Caco-2 (cell line): ENCODE measurements around the gene PPFIBP1. TPM values are rescaled to one million over a fixed set of nuclear protein-coding genes. Genes with fewer than 3 reads are reported as not detected.

Experiments
- BruUV-seq: library from RNA; stranded (reverse); fragments of 400-500 nt; replicated peaks from 2 replicates; lab custom pipeline; 2021; lab: Mats Ljungman, UMichigan
- CTCF ChIA-PET: fragments of 300-600 bp; sonication (Branson Sonifier 250); formaldehyde crosslinking; loops from one replicate; lab custom pipeline; 2022; ENCODE audit warnings: antibody characterized with exemption; lab: Charles Lee
- POLR2A ChIA-PET: fragments of 300-600 bp; sonication (Branson Sonifier 250); formaldehyde crosslinking; loops from one replicate; lab custom pipeline; 2022; ENCODE audit warnings: antibody characterized with exemption; lab: Charles Lee
- DNase-seq, 2 experiments: peaks; one replicate each; pipeline versions ENCODE4 v3.0.0 to v3.0.0-alpha.2; 2020 to 2022
- H3K27me3 ChIP-seq: replicated peaks from 2 replicates; pipeline ENCODE4 v1.6.0; 2011; ENCODE audit warnings: low read length; ENCODE audit not compliant: control insufficient read depth, insufficient read depth
- H3K36me3 ChIP-seq: 2 replicates; pipeline ENCODE4 v1.5.1; 2011; ENCODE audit warnings: low read length; ENCODE audit not compliant: control insufficient read depth, insufficient read depth
- H3K4me1 ChIP-seq: fragments of 250-450 bp; sonication (Bioruptor Pico); 2 replicates; pipeline ENCODE4 v1.5.1; 2020; ENCODE audit warnings: mild to moderate bottlenecking
- H3K4me3 ChIP-seq: 2 replicates; pipeline ENCODE4 v1.5.1; 2011; ENCODE audit warnings: low read depth, mild to moderate bottlenecking, control low read depth, low read length
- H3K9me3 ChIP-seq: fragments of 250-450 bp; sonication (Bioruptor Pico); 2 replicates; pipeline ENCODE4 v1.5.1; 2020; ENCODE audit warnings: mild to moderate bottlenecking, moderate library complexity
- H3K27ac Mint-ChIP-seq: one replicate; pipeline ENCODE4 v1.8.0; 2022; ENCODE audit warnings: mixed read lengths; ENCODE audit not compliant: unreplicated experiment
- H3K27me3 Mint-ChIP-seq: one replicate; pipeline ENCODE4 v1.8.0; 2022; ENCODE audit warnings: mixed read lengths; ENCODE audit not compliant: insufficient read depth, unreplicated experiment
- H3K36me3 Mint-ChIP-seq: one replicate; pipeline ENCODE4 v1.8.0; 2022; ENCODE audit warnings: mild to moderate bottlenecking, mixed read lengths; ENCODE audit not compliant: insufficient read depth, unreplicated experiment
- H3K4me1 Mint-ChIP-seq: one replicate; pipeline ENCODE4 v1.8.0; 2022; ENCODE audit warnings: low read depth, mixed read lengths; ENCODE audit not compliant: unreplicated experiment
- H3K4me3 Mint-ChIP-seq: one replicate; pipeline ENCODE4 v1.8.0; 2022; ENCODE audit warnings: mild to moderate bottlenecking, moderate library complexity, mixed read lengths; ENCODE audit not compliant: unreplicated experiment
- H3K9me3 Mint-ChIP-seq: one replicate; pipeline ENCODE4 v1.8.0; 2022; ENCODE audit warnings: mixed read lengths; ENCODE audit not compliant: unreplicated experiment
- intact Hi-C: fragments of 100-400 bp; cut with micrococcal nuclease; formaldehyde crosslinking; loops from one replicate; pipeline ENCODE4 v1.10.0; 2022; ENCODE audit not compliant: unreplicated experiment
- total RNA-seq: library from RNA; stranded (reverse); gene quantifications from 2 replicates; pipeline ENCODE4 v1.2.3, GENCODE V29; 2022
- TF ChIP-seq, protein P1 (sequence below), 2 experiments: fragments of 200-600 bp in 1 of 2; IDR thresholded peaks; 1 replicate in 1 of 2; 2 replicates in 1 of 2; pipeline versions ENCODE4 v1.5.1 to v1.8.0; 2011 to 2022; ENCODE audit warnings: antibody characterized with exemption in 1 of 2, control low read depth in 1 of 2, inconsistent platforms in 1 of 2, low read depth in 1 of 2, low read length in 1 of 2, mild to moderate bottlenecking in 1 of 2, moderate library complexity in 1 of 2; ENCODE audit not compliant: insufficient read depth in 1 of 2, severe bottlenecking in 1 of 2, unreplicated experiment in 1 of 2

Gene PPFIBP1
- total RNA-seq, 1 experiment from 2014 or later, result 109 TPM

DNA sequence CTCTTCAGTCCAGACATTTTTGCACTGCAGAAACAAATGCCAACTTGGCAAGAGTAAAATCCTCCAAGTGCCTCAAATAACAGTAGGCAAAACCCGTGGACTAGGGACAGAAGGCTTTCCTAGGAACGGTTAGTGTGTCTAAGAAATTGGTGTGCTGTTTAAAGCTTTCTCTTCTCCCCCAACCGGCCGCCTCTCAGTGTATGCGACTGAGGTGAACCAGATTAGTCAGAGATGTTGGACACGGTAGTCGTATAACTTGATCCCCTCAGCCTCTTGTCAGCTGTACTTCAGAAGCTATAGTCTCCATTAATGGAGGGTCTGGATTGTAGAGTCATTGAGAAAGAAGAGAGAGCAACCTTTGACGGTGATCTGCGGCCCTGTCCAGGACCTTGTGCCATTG lies 21.7 kb downstream of the PPFIBP1 start:
- no TSS peak for BruUV-seq
- H3K36me3 Mint-ChIP-seq, result peaks cover 19% of the 10 kb centered on the region

GRCh38 chr12:27547592-27547991 lies 23.6 kb downstream of the PPFIBP1 start:
- Histone ChIP-seq H3K27me3 (no peaks in the 10 kb centered on the region), H3K4me1 (peaks cover 32% of the 10 kb centered on the region), H3K4me3 (no peak overlapping the region), H3K36me3 (no peaks in the 10 kb centered on the region), H3K9me3 (no peaks in the 10 kb centered on the region)
- Mint-ChIP-seq H3K9me3 (peaks cover 7% of the 10 kb centered on the region), H3K36me3 (peaks cover 13% of the 10 kb centered on the region), H3K4me1 (peaks cover 34% of the 10 kb centered on the region), H3K27me3 (no peaks in the 10 kb centered on the region), H3K27ac (no peak overlapping the region), H3K4me3 (no peak overlapping the region)
- TF ChIP-seq, protein P1, sequence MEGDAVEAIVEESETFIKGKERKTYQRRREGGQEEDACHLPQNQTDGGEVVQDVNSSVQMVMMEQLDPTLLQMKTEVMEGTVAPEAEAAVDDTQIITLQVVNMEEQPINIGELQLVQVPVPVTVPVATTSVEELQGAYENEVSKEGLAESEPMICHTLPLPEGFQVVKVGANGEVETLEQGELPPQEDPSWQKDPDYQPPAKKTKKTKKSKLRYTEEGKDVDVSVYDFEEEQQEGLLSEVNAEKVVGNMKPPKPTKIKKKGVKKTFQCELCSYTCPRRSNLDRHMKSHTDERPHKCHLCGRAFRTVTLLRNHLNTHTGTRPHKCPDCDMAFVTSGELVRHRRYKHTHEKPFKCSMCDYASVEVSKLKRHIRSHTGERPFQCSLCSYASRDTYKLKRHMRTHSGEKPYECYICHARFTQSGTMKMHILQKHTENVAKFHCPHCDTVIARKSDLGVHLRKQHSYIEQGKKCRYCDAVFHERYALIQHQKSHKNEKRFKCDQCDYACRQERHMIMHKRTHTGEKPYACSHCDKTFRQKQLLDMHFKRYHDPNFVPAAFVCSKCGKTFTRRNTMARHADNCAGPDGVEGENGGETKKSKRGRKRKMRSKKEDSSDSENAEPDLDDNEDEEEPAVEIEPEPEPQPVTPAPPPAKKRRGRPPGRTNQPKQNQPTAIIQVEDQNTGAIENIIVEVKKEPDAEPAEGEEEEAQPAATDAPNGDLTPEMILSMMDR (IDR thresholded peaks at IDR 0.05; ENCODE audit: insufficient read depth in 1 of 2, low read depth in 1 of 2, low read length in 1 of 2, severe bottlenecking in 1 of 2, unreplicated experiment in 1 of 2), result no peak
- BruUV-seq, result no TSS peak
- CTCF ChIA-PET, result no interaction called here
- intact Hi-C loops, result no loop called here
- no peak for DNase-seq
- POLR2A ChIA-PET, result no interaction called here

More for the DNA sequence above, 21.7 kb downstream of the PPFIBP1 start:
- Histone ChIP-seq H3K36me3 (no peaks in the 10 kb centered on the region), H3K27me3 (no peaks in the 10 kb centered on the region), H3K4me1 (peaks cover 32% of the 10 kb centered on the region), H3K4me3 (no peak overlapping the region), H3K9me3 (no peaks in the 10 kb centered on the region)
- no peak overlapping the region for H3K27ac Mint-ChIP-seq
- POLR2A ChIA-PET, result no interaction called here
- H3K9me3 Mint-ChIP-seq, result peaks cover 7% of the 10 kb centered on the region
- no peaks in the 10 kb centered on the region for H3K27me3 Mint-ChIP-seq
- DNase-seq, result no peak
- TF ChIP-seq, protein P1 (IDR thresholded peaks at IDR 0.05; ENCODE audit: insufficient read depth in 1 of 2, low read depth in 1 of 2, low read length in 1 of 2, severe bottlenecking in 1 of 2, unreplicated experiment in 1 of 2), result no peak
- H3K4me3 Mint-ChIP-seq, result no peak overlapping the region
- H3K4me1 Mint-ChIP-seq, result peaks cover 47% of the 10 kb centered on the region
- CTCF ChIA-PET, result no interaction called here
- intact Hi-C loops, result no loop called here

GRCh38 chr12:27548301-27549199 lies 24.5 kb downstream of the PPFIBP1 start:
- POLR2A ChIA-PET, result no interaction called here
- Histone ChIP-seq H3K36me3 (no peaks in the 10 kb centered on the region), H3K4me3 (no peak overlapping the region), H3K27me3 (no peaks in the 10 kb centered on the region), H3K9me3 (no peaks in the 10 kb centered on the region), H3K4me1 (peaks cover 27% of the 10 kb centered on the region)
- peaks cover 17% of the 10 kb centered on the region for H3K36me3 Mint-ChIP-seq
- peak overlapping the region; percentile 72 for H3K27ac Mint-ChIP-seq
- CTCF ChIA-PET, result interaction anchor here (0.6 kb wide), 1 partner anchor 349 kb away, joined by 7 read pairs; no protein-coding TSS in a partner anchor
- H3K4me1 Mint-ChIP-seq, result peaks cover 35% of the 10 kb centered on the region
- DNase-seq, result no peak
- no peaks in the 10 kb centered on the region for H3K27me3 Mint-ChIP-seq
- no peak overlapping the region for H3K4me3 Mint-ChIP-seq
- no TSS peak for BruUV-seq
- H3K9me3 Mint-ChIP-seq, result peaks cover 7% of the 10 kb centered on the region
- TF ChIP-seq, protein P1 (IDR thresholded peaks at IDR 0.05; ENCODE audit: insufficient read depth in 1 of 2, low read depth in 1 of 2, low read length in 1 of 2, severe bottlenecking in 1 of 2, unreplicated experiment in 1 of 2), result no peak
- intact Hi-C loops, result no loop called here
